H1 (cell line): ENCODE data around the gene NKAIN1. TPM values are rescaled to one million over a fixed set of nuclear protein-coding genes. Genes with fewer than 3 reads are reported as not detected.

Experiments
- CTCF ChIA-PET: fragments of 300-600 bp; sonication (Branson Sonifier 250); formaldehyde crosslinking; loops from one replicate; lab custom pipeline; 2021; ENCODE audit not compliant: partially characterized antibody; lab: Charles Lee
- POLR2A ChIA-PET: fragments of 300-600 bp; sonication (Branson Sonifier 250); formaldehyde crosslinking; loops from one replicate; lab custom pipeline; 2021; ENCODE audit warnings: inconsistent platforms; ENCODE audit not compliant: partially characterized antibody; lab: Charles Lee
- DNase-seq, 2 experiments: peaks; one replicate each; pipeline versions ENCODE4 v3.0.0 to v3.0.0-alpha.2; 2010 to 2022; ENCODE audit warnings: low spot score in 2 of 2, low read depth in 1 of 2, mixed read lengths in 1 of 2
- FAIRE-seq: peaks from 2 replicates; lab custom pipeline; 2011; peaks lifted over from hg19 to GRCh38; lab: Jason Lieb, UNC
- H2AFZ ChIP-seq: 2 replicates; pipeline ENCODE4 v1.8.1; 2012; ENCODE audit warnings: low read length, inconsistent platforms
- H2AK5ac ChIP-seq: 2 replicates; pipeline ENCODE4 v1.6.1; 2013; ENCODE audit warnings: low read depth, low read length
- H2BK120ac ChIP-seq: replicated peaks from 2 replicates; pipeline ENCODE3; 2013; ENCODE audit warnings: low read depth, low read length, inconsistent platforms
- H2BK12ac ChIP-seq: 2 replicates; pipeline ENCODE4 v1.6.1; 2013; ENCODE audit warnings: low read depth, low read length
- H2BK15ac ChIP-seq: 2 replicates; pipeline ENCODE4 v1.6.1; 2013; ENCODE audit warnings: low read length
- H2BK20ac ChIP-seq: 2 replicates; pipeline ENCODE4 v1.6.1; 2013; ENCODE audit warnings: low read length
- H2BK5ac ChIP-seq: 2 replicates; pipeline ENCODE4 v1.6.1; 2013; ENCODE audit warnings: low read depth, low read length
- H3K14ac ChIP-seq: 2 replicates; pipeline ENCODE4 v1.6.1; 2013; ENCODE audit warnings: inconsistent platforms; ENCODE audit not compliant: insufficient read length
- H3K18ac ChIP-seq: 2 replicates; pipeline ENCODE4 v1.6.1; 2013; ENCODE audit warnings: low read length; ENCODE audit errors: extremely low read depth
- H3K23ac ChIP-seq: 2 replicates; pipeline ENCODE4 v1.6.1; 2013; ENCODE audit warnings: inconsistent platforms; ENCODE audit not compliant: insufficient read length
- H3K23me2 ChIP-seq: 2 replicates; pipeline ENCODE4 v1.6.1; 2013; ENCODE audit warnings: low read depth, low read length
- H3K27ac ChIP-seq: 2 replicates; pipeline ENCODE4 v1.6.1; 2011; ENCODE audit warnings: low read depth, low read length, inconsistent platforms
- H3K27me3 ChIP-seq, 4 experiments: replicated peaks in 1 of 4; 1 replicate in 1 of 4; 2 replicates in 3 of 4; pipeline versions ENCODE4 v1.6.1 to v1.8.1; 2011 to 2013; ENCODE audit warnings: low read length in 3 of 4, mild to moderate bottlenecking in 3 of 4, inconsistent platforms in 2 of 4, mixed read lengths in 2 of 4, moderate library complexity in 1 of 4; ENCODE audit not compliant: control insufficient read depth in 3 of 4, insufficient read depth in 3 of 4; ENCODE audit errors: extremely low read depth in 1 of 4
- H3K36me3 ChIP-seq, 4 experiments: 2 replicates each; pipeline versions ENCODE4 v1.6.1 to v1.8.1; 2011 to 2013; ENCODE audit warnings: mild to moderate bottlenecking in 4 of 4, low read length in 3 of 4, moderate library complexity in 2 of 4, control low read depth in 1 of 4, inconsistent platforms in 1 of 4; ENCODE audit not compliant: insufficient read depth in 4 of 4, control insufficient read depth in 2 of 4
- H3K4ac ChIP-seq: replicated peaks from 2 replicates; pipeline ENCODE3; 2013; ENCODE audit warnings: low read length, low read depth, mixed read lengths, inconsistent platforms; ENCODE audit not compliant: insufficient read length
- H3K4me1 ChIP-seq, 4 experiments: replicated peaks in 1 of 4; 1 replicate in 1 of 4; 2 replicates in 3 of 4; pipeline versions ENCODE4 v1.6.1 to v1.8.1; 2011 to 2013; ENCODE audit warnings: low read length in 3 of 4, inconsistent platforms in 2 of 4, mixed read lengths in 1 of 4; ENCODE audit not compliant: insufficient read depth in 4 of 4, control insufficient read depth in 3 of 4
- H3K4me2 ChIP-seq, 2 experiments: 2 replicates each; pipeline versions ENCODE4 v1.6.1 to v1.8.1; 2011 to 2013; ENCODE audit warnings: low read depth in 2 of 2, low read length in 2 of 2, control low read depth in 1 of 2, inconsistent platforms in 1 of 2, mild to moderate bottlenecking in 1 of 2; ENCODE audit not compliant: insufficient read depth in 1 of 2
- H3K4me3 ChIP-seq, 4 experiments: fragments of 200-600, 300-600 bp in 1 of 4; sonication (generic), shearing (Covaris generic), sonication (Bioruptor Twin) in 1 of 4; 2 replicates each; pipeline versions ENCODE4 v1.5.1 to v1.8.1; 2011 to 2016; ENCODE audit warnings: low read length in 4 of 4, low read depth in 3 of 4, control low read depth in 2 of 4, inconsistent platforms in 2 of 4, mild to moderate bottlenecking in 2 of 4, mixed read lengths in 1 of 4, moderate library complexity in 1 of 4; ENCODE audit not compliant: insufficient read depth in 2 of 4; ENCODE audit errors: extremely low read depth in 1 of 4
- H3K56ac ChIP-seq: replicated peaks from 2 replicates; pipeline ENCODE3; 2013; ENCODE audit warnings: low read depth, mild to moderate bottlenecking, mixed read lengths, low read length, inconsistent platforms; ENCODE audit not compliant: insufficient read length
- H3K79me1 ChIP-seq: 2 replicates; pipeline ENCODE4 v1.6.1; 2013; ENCODE audit warnings: low read depth, low read length, control low read depth
- H3K79me2 ChIP-seq, 2 experiments: 2 replicates each; pipeline versions ENCODE4 v1.6.1 to v1.8.1; 2012 to 2013; ENCODE audit warnings: low read length in 2 of 2, mild to moderate bottlenecking in 2 of 2, inconsistent platforms in 1 of 2; ENCODE audit not compliant: insufficient read depth in 2 of 2, control insufficient read depth in 1 of 2
- H3K9ac ChIP-seq, 4 experiments: replicated peaks in 1 of 4; 1 replicate in 1 of 4; 2 replicates in 3 of 4; pipeline versions ENCODE4 v1.6.1 to v1.8.1; 2011 to 2013; ENCODE audit warnings: low read depth in 3 of 4, low read length in 3 of 4, control low read depth in 2 of 4, mild to moderate bottlenecking in 2 of 4, moderate library complexity in 2 of 4, inconsistent platforms in 1 of 4; ENCODE audit errors: extremely low read depth in 1 of 4
- H3K9me3 ChIP-seq, 2 experiments: 2 replicates each; pipeline versions ENCODE4 v1.6.1 to v1.8.1; 2012 to 2013; ENCODE audit warnings: mild to moderate bottlenecking in 2 of 2, moderate library complexity in 2 of 2, control low read depth in 1 of 2, inconsistent platforms in 1 of 2, low read depth in 1 of 2, low read length in 1 of 2, mixed read lengths in 1 of 2; ENCODE audit not compliant: insufficient read depth in 2 of 2
- H4K20me1 ChIP-seq, 2 experiments: replicated peaks in 1 of 2; 2 replicates each; pipeline versions ENCODE3 to v1.8.1; 2011 to 2013; ENCODE audit warnings: inconsistent platforms in 2 of 2, low read length in 2 of 2, mild to moderate bottlenecking in 1 of 2; ENCODE audit not compliant: insufficient read depth in 2 of 2, control insufficient read depth in 1 of 2
- H4K5ac ChIP-seq: 2 replicates; pipeline ENCODE4 v1.6.1; 2013; ENCODE audit warnings: low read length, low read depth, mixed read lengths, inconsistent platforms; ENCODE audit not compliant: insufficient read length
- H4K8ac ChIP-seq: 2 replicates; pipeline ENCODE4 v1.8.0; 2013; ENCODE audit warnings: mild to moderate bottlenecking, moderate library complexity, low read length, inconsistent platforms; ENCODE audit not compliant: insufficient read depth; ENCODE audit errors: extremely low read depth
- H4K91ac ChIP-seq: replicated peaks from 2 replicates; pipeline ENCODE3; 2013; ENCODE audit warnings: low read length, mixed read lengths, inconsistent platforms; ENCODE audit not compliant: insufficient read length
- CREB1 ChIP-seq: IDR thresholded peaks from 2 replicates; pipeline ENCODE4 v1.6.1; 2012; ENCODE audit warnings: inconsistent platforms
- EGR1 ChIP-seq: IDR thresholded peaks from 2 replicates; pipeline ENCODE4 v1.6.1; 2011; ENCODE audit warnings: low read depth, low read length, borderline replicate concordance
- EZH2 ChIP-seq: fragments of 200-600 bp; sonication (generic); IDR thresholded peaks from 2 replicates; pipeline ENCODE4 v1.7.1; 2012; ENCODE audit warnings: low read depth, mild to moderate bottlenecking, moderate library complexity, low read length, inconsistent platforms; ENCODE audit not compliant: severe bottlenecking
- GABPA ChIP-seq: IDR thresholded peaks from 2 replicates; pipeline ENCODE4 v1.6.1; 2011; ENCODE audit warnings: mild to moderate bottlenecking, low read length, moderate library complexity, borderline replicate concordance; ENCODE audit not compliant: insufficient read depth
- KDM1A ChIP-seq: fragments of 200-600, 300-600 bp; sonication (generic); IDR thresholded peaks from 2 replicates; pipeline ENCODE4 v1.7.1; 2016; ENCODE audit warnings: mild to moderate bottlenecking, low read length, borderline replicate concordance
- SAP30 ChIP-seq: fragments of 300-600 bp; sonication (generic); IDR thresholded peaks from 2 replicates; pipeline ENCODE4 v1.7.1; 2012; ENCODE audit warnings: low read length, moderate library complexity, mild to moderate bottlenecking, inconsistent platforms; ENCODE audit not compliant: insufficient read depth, insufficient replicate concordance
- SIRT6 ChIP-seq: IDR thresholded peaks from one replicate; pipeline ENCODE4 v1.7.1; 2012; ENCODE audit warnings: low read length, inconsistent platforms
- SP2 ChIP-seq: IDR thresholded peaks from 2 replicates; pipeline ENCODE4 v1.6.1; 2012; ENCODE audit warnings: mild to moderate bottlenecking, low read length, inconsistent platforms
- SP4 ChIP-seq: IDR thresholded peaks from 2 replicates; pipeline ENCODE4 v1.6.1; 2012; ENCODE audit warnings: low read length, inconsistent platforms
- TAF1 ChIP-seq: IDR thresholded peaks from 2 replicates; pipeline ENCODE4 v1.6.1; 2011; ENCODE audit warnings: mild to moderate bottlenecking, low read depth, low read length
- ZNF274 ChIP-seq: IDR thresholded peaks from 2 replicates; pipeline ENCODE4 v1.7.0; 2012; ENCODE audit warnings: low read length, borderline replicate concordance; ENCODE audit errors: extremely low read depth
- WGBS, 2 experiments: shearing (Covaris generic) in 1 of 2; methylation state at CpG; one replicate each; pipeline versions ENCODE4 v1.1.6 to v1.1.7; 2013 to 2015; ENCODE audit warnings: low lambda C conversion rate in 2 of 2, mixed read lengths in 2 of 2, inconsistent platforms in 1 of 2, low coverage in 1 of 2, missing lambda C conversion rate in 1 of 2; ENCODE audit not compliant: insufficient replicate concordance in 2 of 2, insufficient coverage in 1 of 2, insufficient read length in 1 of 2; ENCODE audit errors: extremely low coverage in 1 of 2, missing lambda C conversion rate in 1 of 2; 5-methylcytosine and 5-hydroxymethylcytosine counted together
- polyA plus RNA-seq, 7 experiments: library from polyadenylated mRNA; depleted of rRNA in 3 of 7; stranded (reverse) in 5 of 7; unstranded in 2 of 7; fragments of >200 nt in 5 of 7; fragments of 200-250 nt in 2 of 7; gene quantifications; 1 replicate in 5 of 7; 2 replicates in 1 of 7; 4 replicates in 1 of 7; pipeline versions ENCODE4 v1.2.1 to v1.2.3, GENCODE V29; 2011 to 2013; ENCODE audit warnings: missing spikeins in 2 of 7, mixed read lengths in 2 of 7
- total RNA-seq: library from RNA; stranded (reverse); fragmentation: NEBNext Ultra II Directional; extraction: Animal tissue kit (Norgen Biotek cat#: 25700); gene quantifications from 2 replicates; pipeline ENCODE4 v1.2.1, GENCODE V29; 2021
- TF ChIP-seq, protein P1 (sequence below), 3 experiments: IDR thresholded peaks; 1 replicate in 2 of 3; 2 replicates in 1 of 3; pipeline versions ENCODE4 v1.5.1 to v1.6.1; 2011; ENCODE audit warnings: low read length in 3 of 3, mild to moderate bottlenecking in 3 of 3, inconsistent platforms in 2 of 3, low read depth in 1 of 3, moderate library complexity in 1 of 3; ENCODE audit not compliant: insufficient read depth in 1 of 3; ENCODE audit errors: control extremely low read depth in 1 of 3

Gene NKAIN1
- total and polyA plus RNA-seq, 2 of the 8 experiments (the other 6 are each of a cell fraction or from before 2014, with no cell fraction given): 59.3 to 66.9 TPM

DNA sequence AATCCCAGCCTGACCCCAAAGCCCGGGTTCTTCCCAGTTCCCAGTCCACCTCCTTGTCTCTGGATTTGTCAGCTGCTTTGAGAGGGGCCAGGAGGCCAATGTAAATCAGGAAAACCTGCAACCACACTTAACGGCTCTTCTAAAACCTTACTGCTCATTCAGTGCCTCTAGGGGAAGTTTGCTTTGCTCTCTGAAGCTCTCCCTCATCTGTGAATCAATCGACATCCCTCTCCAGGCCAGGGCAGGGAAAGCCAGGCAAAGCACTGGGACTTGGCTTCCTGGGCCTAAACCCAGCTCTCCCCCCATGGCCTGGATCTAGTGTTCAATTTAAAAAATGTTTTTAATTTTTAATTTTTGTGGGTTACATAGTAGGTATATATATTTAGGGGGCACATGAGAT, 9.3 kb downstream of the NKAIN1 start:
- 80% methylated on average over 3 of the region's 3 CpGs; no CpG with 5 or more reads in 1 of the 2 experiments for WGBS, 2 experiments
- CTCF ChIA-PET: interaction anchor here (1.0 to 11.8 kb wide), 6 partner anchors 13 to 48 kb away, joined by 3 to 146 read pairs (median 9); no protein-coding TSS in a partner anchor
- DNase-seq: no peak
- no peak overlapping the region for H2BK12ac ChIP-seq
- H3K9me3 ChIP-seq: no peaks in the 10 kb centered on the region
- H3K36me3 ChIP-seq: no peaks in the 10 kb centered on the region
- no peak overlapping the region for H3K18ac ChIP-seq
- no peaks in the 10 kb centered on the region for H3K27me3 ChIP-seq
- no peak overlapping the region for H3K23ac ChIP-seq
- no peaks in the 10 kb centered on the region for H3K23me2 ChIP-seq
- no peak overlapping the region for H2AK5ac ChIP-seq
- peaks cover 2 to 13% of the 10 kb centered on the region in 2 experiments for H4K20me1 ChIP-seq
- no peak overlapping the region for H3K4ac ChIP-seq
- peaks cover 5% of the 10 kb centered on the region for H3K79me1 ChIP-seq
- H3K9ac ChIP-seq: no peak overlapping the region
- H2BK120ac ChIP-seq: no peak overlapping the region
- H4K5ac ChIP-seq: no peak overlapping the region
- no peak overlapping the region for H3K4me2 ChIP-seq
- H3K14ac ChIP-seq: no peak overlapping the region
- H3K79me2 ChIP-seq: peaks cover 3 to 12% of the 10 kb centered on the region in 2 experiments; a peak in 3 of 4 replicates
- peaks cover 0 to 3% (median 0%) of the 10 kb centered on the region in 4 experiments; a peak in 1 of 7 replicates for H3K4me1 ChIP-seq
- no peak overlapping the region for H2AFZ ChIP-seq
- H3K27ac ChIP-seq: no peak overlapping the region
- POLR2A ChIA-PET: interaction anchor here (1.6 to 2.9 kb wide), 3 partner anchors 9 to 66 kb away, joined by 3 to 14 read pairs (median 7); partner anchors contain the start of genes NKAIN1, SNRNP40 and ZCCHC17
- H2BK20ac ChIP-seq: no peak overlapping the region
- H3K4me3 ChIP-seq: no peak overlapping the region
- no peak overlapping the region for H2BK5ac ChIP-seq
- H4K91ac ChIP-seq: no peak overlapping the region
- H2BK15ac ChIP-seq: no peak overlapping the region
- H4K8ac ChIP-seq: no peak overlapping the region
- no peak overlapping the region for H3K56ac ChIP-seq
- FAIRE-seq: no peak
- TF ChIP-seq CREB1 (no peak), EZH2 (no peak), EGR1 (no peak), SAP30 (no peak), KDM1A (no peak), SP2 (no peak), SP4 (no peak), SIRT6 (no peak), ZNF274 (no peak), TAF1 (no peak), GABPA (no peak)
- TF ChIP-seq, protein P1, sequence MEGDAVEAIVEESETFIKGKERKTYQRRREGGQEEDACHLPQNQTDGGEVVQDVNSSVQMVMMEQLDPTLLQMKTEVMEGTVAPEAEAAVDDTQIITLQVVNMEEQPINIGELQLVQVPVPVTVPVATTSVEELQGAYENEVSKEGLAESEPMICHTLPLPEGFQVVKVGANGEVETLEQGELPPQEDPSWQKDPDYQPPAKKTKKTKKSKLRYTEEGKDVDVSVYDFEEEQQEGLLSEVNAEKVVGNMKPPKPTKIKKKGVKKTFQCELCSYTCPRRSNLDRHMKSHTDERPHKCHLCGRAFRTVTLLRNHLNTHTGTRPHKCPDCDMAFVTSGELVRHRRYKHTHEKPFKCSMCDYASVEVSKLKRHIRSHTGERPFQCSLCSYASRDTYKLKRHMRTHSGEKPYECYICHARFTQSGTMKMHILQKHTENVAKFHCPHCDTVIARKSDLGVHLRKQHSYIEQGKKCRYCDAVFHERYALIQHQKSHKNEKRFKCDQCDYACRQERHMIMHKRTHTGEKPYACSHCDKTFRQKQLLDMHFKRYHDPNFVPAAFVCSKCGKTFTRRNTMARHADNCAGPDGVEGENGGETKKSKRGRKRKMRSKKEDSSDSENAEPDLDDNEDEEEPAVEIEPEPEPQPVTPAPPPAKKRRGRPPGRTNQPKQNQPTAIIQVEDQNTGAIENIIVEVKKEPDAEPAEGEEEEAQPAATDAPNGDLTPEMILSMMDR (IDR thresholded peaks at IDR 0.05; ENCODE audit: control extremely low read depth in 1 of 3, insufficient read depth in 1 of 3, low read depth in 1 of 3, low read length in 3 of 3): no peak
